Mesenteric fat pad (tissue), 1 donor: ENCODE results near the gene KRT36. TPM values are rescaled to one million over a fixed set of nuclear protein-coding genes. Genes with fewer than 3 reads are reported as not detected.

Experiments
- DNase-seq: peaks from one replicate; pipeline ENCODE4 v3.0.0-alpha.2; 2020; ENCODE audit warnings: low spot score
- total RNA-seq: library from RNA; stranded (reverse); fragmentation: NEBNext Ultra II Directional; extraction: Animal tissue kit (Norgen Biotek cat#: 25700); gene quantifications from one replicate; pipeline ENCODE4 v1.2.1, GENCODE V29; 2021
- donor health status: DM: yes; HTN: yes; CAD: no.

Gene KRT36
- total RNA-seq, 1 donor from 2014 or later: not detected

DNA sequence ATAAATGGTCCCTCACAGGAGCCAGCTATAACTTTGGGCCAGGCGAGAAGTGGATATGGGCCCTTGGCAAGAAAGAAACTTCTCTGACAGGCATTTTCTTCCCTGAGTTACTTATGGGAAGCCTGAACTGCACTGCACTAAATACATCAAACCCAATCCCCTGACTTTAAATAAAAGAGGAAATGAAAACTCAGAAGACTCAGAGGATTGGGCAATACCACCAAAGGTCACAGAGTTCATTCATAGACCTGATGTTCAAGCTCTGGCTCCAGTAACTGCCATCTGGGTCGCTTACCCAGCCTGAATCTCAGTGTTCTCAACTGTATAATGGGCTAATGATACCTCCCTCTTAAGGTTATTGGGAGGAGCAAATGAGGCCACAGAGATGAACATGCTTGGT lies 9.6 kb downstream of the KRT36 start:
- no peak for DNase-seq

DNA sequence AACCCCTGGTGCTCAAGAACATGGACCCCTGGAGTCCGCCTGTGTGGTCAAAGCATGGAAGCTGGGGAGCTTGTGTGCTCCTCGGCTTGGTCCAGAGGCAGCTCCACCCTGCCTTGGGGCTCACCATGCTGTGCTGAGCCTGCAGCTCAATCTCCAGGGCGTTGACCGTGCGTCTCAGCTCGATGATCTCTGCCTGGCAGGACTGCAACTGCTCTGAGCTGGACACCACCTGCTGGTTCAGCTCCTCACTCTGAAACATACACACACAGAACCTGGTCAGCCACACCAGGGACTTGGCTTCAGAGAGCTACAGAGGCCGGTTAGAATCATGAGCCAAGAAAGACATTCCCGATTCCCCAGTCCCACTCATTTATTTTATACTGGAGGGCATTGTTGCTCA lies 11.5 kb downstream of the KRT36 start:
- DNase-seq: no peak

DNA sequence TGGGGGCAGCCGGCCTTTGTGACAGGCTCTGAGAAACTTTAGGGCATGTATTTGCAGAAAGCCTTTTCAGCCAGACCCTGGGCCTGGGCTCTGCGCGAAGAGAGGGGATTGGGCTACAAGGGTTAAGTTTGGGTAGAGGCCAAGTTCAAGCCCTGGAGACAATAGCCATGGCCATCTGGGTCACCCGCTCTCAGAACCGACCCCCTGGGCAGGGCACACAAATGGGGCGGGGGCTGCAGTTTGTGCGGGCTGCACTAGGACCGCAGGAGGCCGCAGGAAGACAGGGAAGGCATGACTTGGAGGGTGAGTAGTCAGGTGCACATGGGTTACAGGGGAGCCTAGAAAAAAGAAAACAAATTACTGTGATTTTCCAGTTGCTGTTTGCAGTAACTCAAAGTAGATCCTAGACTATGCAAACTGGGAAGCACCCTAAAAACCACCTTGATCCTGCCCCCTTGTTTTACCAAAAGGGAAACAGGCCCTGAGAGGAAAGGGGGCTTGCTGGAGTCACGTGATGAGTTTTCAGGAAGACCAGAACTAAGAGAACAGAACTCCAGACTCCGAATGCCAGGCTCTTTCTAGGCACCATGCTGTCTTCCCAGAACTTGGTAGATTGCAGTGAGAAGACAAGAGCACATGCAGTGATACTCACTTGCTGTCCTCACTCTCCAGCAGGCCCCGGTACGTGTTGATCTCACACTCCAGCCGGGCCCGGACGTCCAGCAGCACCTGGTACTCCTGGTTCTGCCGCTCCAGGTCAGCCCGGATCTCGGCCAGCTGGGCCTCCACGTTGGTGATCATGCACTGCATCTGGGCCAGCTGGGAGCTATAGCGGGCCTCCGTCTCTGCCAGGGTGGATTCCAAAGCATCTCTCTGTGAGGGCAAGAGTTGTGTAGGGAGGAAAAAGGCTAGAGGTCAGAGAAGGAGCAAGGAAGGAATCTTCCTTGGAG lies 12.6 kb downstream of the KRT36 start:
- no peak for DNase-seq

DNA sequence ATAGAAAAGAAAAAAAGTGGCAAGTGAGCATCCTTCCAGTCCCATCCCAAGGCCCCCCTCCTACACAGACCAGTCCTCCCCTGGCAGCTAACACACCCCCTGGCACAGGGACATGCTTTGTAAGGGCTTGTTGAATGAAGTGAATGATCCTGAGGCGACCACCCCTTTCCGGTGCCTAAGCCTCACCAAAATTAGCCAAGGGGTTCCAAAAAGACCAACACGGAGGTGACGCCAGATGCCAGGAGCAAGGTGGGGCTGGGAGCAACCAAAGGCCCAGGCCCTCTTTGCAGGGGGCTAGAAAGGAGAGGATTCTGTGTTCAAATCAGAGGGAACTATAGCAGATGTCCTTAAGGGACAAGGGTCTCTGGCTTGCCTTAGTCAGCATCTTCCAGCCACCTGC lies 14.3 kb downstream of the KRT36 start:
- DNase-seq: peak; percentile 64

- no peak for DNase-seq
Measured at GRCh38 chr17:41474863-41475262, 14.8 kb downstream of the KRT36 start.

DNA sequence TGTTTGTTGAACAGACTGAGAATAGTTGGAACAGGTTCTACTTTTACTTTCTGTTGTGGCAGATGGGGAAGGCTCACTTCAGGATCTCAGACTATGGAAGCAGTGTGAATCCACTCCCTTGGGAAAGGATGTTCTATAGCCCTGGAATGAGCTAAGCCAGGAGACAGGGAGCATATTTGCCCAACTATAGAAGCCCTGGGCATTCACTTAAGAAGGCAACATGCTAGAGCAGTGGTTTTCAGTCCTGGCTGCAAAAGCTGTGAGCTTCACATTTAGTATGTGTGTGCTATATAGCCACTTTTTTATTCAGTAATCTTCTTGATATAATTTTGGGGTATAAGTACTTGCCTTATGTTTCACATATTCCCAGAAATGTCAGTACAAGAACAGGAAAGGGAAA lies 21.4 kb downstream of the KRT36 start:
- no peak for DNase-seq

GRCh38 chr17:41467561-41467960 lies 22.1 kb downstream of the KRT36 start:
- DNase-seq: no peak

GRCh38 chr17:41466988-41467387 lies 22.7 kb downstream of the KRT36 start, which contains the start of gene KRT32:
TSS of gene KRT32 (minus strand) at chr17:41467386. CDS start at chr17:41467325, 61 bp downstream.
- DNase-seq: no peak

GRCh38 chr17:41464682-41465081 lies 25.0 kb downstream of the KRT36 start:
- no peak for DNase-seq

DNA sequence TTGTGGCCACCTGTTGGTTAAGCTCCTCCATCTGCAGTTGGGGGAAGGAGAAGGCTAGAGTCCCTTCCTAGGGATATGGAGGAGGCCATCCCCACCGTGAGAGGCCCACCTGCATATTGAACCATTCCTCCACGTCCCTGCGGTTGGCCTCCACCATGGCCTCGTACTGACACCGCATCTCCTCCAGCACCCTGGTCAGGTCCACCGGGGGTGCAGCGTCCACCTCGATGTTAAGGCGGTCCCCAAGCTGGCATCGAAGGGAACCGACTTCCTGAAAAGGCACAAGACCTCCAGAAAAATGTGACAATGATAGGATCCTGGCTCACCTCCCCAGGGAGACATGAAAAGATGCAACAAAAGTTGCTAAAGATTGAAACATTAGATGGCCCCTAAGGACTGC lies 25.5 kb downstream of the KRT36 start:
- no peak for DNase-seq

DNA sequence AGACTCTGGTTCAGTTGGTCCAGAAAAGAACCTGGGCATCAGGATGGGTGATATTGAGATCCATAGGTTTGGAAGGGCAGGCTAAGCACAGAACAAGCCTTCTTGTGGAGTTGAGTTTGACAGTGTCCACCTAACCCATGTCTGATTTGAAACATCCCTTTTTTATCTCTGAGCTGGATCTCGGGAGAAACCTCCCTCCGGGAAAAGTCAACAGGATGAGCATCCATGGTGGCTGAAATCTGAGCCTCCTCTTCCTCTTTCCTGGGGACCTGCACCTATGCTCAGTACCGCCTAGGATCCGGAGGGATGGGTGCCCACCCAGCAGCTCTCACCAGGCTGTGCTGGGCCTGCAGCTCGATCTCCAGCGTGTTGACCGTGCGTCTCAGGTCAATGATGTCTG lies 26.0 kb downstream of the KRT36 start:
- no peak for DNase-seq

GRCh38 chr17:41462705-41463104 lies 27.0 kb downstream of the KRT36 start:
- DNase-seq: no peak

DNA sequence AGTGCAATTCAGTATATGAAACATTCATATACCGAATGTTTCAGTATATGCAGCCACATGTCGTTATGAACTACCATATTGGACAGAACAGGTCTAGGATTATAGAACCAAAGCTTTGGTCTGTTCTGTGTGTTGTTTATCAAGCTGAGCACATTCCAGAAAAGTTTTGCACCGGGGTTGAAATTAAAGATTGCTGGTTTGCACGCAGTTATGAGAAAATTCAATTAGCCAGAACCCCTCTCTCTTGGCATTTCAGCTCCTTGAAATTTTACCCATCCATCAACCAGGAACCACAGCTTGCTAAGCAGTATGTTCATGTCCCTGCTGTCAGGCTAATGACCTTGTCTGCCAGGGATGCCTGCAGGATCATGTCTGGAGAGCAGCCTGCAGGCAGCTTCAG lies 32.0 kb downstream of the KRT36 start:
- DNase-seq: no peak

GRCh38 chr17:41456204-41456603 lies 33.5 kb downstream of the KRT36 start:
- no peak for DNase-seq

- DNase-seq: no peak
Measured at GRCh38 chr17:41455236-41455635, 34.5 kb downstream of the KRT36 start.

GRCh38 chr17:41453066-41453465 lies 36.6 kb downstream of the KRT36 start:
- DNase-seq: no peak

DNA sequence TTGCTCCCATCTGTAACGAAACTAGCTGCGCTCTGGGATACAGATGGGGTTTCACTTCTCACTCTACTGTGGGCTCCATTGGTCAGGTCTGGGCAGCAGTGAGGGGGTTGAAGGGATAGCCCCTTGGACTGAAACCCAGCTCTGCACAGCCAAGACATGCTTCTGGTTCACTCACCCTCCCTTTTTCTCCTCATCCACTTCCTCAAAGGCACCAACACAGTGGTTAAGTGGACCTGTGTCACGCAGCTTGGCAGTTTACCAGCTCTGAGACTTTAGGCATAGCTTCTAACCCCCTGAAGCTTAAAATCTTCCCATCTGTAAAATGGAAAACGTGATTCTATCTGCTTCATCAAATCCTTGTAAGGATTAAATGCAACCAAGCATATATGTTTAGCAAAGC lies 37.4 kb downstream of the KRT36 start:
- no peak for DNase-seq

DNA sequence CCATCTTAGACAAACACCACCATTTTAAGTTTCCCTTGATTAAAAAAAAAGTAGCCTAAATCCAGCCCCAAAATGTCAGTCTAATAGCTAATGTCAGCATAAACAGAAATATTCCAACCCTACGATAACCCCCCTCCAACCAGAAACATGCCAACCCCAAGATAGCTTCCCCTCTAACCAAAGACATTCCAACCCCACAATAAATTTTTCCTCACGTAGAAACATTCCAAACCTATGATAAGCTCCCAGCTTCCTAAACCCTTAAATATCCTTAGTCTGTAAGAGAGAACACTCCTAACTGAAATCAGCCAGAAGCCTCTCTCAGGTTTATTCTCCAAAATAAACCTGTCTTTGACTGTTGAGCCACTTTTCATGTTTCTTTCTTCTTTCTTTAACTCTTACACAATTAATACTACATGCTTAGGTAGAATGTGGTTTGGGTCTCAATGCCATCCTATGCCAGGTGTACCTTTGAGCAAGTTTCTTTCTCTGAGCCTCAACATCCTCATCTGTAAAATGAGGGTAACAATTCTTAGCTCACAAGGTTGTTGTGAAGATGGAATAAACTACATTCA lies 38.5 kb downstream of the KRT36 start:
- no peak for DNase-seq

GRCh38 chr17:41449008-41449407 lies 40.7 kb downstream of the KRT36 start:
- DNase-seq: no peak

- DNase-seq: no peak
Measured at GRCh38 chr17:41448506-41448905, 41.2 kb downstream of the KRT36 start.

GRCh38 chr17:41446806-41447205 lies 42.9 kb downstream of the KRT36 start:
- no peak for DNase-seq

- no peak for DNase-seq
Measured at GRCh38 chr17:41444640-41445039, 45.1 kb downstream of the KRT36 start.

DNA sequence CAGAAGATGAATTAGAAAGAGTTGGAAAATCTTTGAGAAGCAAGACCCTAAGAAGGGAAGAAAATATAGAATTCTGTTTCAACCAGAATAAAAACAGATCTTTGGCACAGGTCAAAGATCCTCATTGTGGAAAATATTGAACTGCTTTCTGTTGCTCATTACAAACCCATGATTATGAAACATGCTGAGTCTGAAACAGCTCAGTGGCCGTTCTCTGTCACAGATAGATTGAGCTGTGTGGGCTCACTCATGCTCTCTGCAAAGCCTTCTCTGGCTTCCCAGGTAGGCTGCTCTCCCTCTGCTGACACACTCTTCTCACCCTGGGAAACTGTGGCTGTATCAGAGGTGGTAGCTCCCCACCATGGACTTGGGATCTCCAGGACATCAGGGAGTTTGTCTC lies 45.5 kb downstream of the KRT36 start:
- no peak for DNase-seq
